GM18508 (cell line): ENCODE measurements around the gene FZD10.

Experiments used
- ATAC-seq: cut with Tn5 transposase; IDR thresholded peaks from one replicate; pipeline ENCODE4 v1.9.1; 2021; ENCODE audit warnings: moderate number of reproducible peaks; ENCODE audit not compliant: insufficient read depth, unreplicated experiment

The FZD10 gene

DNA sequence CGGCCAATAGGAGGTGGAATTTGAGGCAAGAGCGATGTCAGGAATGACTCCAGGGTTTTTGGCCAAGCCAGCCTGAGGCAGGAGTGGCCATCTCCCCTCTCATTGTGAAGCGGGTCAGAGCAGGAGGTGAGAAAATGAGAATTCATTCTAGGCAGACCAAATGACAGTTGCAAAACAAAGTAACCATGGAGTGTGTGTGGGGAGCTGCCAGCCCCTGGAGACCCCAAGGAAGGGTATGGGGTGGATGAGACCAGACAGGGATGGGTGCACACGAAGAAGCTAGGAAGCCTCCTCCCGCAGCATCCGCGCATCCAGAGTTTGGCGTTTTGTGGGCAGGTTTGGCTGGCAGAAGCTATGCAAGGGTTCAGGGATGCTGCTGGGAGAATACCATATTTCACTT lies 38.8 kb downstream of the FZD10 start:
- no peak for ATAC-seq

DNA sequence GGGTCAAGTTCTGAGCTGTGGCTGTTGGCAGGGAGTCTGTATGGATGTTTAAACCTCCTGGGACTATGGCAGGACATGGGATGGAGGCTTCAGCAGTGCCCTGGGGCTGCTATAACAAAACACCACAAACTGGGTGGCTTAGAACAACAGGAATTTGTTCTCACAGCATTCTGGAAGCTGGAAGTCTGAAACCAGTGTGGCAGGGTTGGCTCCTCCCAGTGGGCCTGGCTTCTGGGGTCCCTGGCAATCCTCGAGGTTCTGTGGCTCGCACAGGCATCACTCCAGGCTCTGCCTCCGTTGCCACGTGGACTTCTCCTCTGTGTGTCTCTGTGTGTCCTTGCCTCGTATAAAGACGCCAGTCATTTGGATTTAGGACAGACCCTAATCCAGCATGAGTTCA lies 39.9 kb downstream of the FZD10 start:
- no peak for ATAC-seq

DNA sequence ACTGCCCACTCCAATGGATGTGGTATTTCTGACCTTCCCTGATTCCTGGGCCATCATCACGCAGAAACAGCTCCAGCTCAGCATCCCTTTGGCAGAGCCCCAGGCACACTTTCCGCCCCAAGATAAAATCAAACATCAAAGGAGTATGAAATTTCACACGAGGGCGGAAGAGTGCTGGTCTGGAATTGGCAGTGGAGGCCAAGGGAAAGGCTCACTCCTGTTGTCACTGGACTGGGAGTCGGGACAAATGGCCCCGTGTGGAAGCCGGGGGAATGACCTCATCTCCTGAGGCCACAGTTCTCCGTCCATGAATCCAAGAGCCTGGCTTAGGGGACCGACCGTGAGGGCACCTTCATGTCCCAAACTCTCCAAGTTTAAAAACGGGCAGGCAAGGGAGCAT lies 40.9 kb downstream of the FZD10 start:
- ATAC-seq = no peak

DNA sequence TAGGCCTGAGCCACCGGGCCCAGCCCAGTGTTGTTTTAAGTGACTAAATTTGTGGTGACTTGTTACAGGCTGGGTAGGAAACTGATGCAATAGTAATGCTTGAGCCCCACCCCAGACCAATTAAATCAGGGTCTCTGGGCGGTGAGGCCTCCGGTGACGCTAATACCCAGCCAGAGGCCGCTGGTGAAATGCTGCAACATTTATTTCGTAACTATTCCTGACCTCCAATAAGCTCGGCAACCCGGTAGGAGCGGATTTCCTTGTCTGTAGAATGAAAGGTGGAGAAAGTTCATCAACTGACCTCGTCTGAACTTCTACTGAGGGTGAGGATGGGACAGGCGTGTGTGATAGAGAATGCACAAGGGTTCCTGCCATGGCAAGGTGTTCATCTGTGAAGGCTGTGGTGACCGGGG lies 42.3 kb downstream of the FZD10 start:
- no peak for ATAC-seq

DNA sequence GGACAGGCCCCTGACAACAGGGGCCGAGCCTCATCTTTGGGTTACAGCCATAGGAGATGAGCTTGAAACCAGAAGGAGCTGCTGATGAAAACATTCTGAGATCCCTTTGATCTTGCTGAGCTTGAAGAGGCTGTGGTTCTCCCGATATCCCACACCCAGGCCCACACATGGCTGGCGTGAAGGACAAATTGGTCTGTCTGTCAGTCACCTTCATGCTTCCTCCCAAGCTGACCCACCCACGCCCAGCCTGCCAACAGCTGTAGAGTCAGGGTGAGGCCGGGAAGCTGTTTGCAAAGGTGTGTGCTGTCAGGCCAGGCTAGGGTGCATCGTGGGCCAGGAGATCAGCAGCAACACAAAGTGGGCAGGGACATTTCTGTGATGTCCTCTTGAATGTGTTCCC lies 43.2 kb downstream of the FZD10 start:
- ATAC-seq = no peak

DNA sequence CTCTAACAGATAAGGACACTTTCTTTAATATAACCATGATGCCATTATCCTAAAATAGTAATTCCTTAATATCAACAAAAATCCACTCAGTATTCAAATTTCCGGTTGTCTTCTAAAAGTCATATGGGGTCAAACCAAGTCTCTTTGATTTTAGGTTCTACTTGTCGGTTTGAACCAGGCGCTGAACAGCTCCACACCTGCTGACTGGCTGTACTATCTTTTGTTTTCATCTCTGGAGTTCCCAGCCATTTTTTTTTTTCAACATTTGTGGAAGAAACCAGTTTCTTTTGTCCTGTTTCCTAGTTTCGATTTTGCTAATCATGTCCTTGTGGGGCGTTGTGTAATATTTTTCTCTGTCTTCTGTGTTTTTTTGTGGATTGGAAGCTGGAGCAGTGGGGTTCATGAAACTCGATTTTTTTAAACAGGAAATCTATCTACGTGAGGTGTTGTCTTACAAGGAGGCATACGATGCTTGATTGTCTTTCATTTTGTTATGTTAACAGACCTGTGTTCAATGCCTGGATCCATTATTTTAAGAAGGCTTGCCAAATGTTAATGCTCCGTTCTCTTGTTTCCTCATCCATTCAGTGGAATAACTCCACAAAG lies 50.2 kb downstream of the FZD10 start:
- ATAC-seq = no peak

DNA sequence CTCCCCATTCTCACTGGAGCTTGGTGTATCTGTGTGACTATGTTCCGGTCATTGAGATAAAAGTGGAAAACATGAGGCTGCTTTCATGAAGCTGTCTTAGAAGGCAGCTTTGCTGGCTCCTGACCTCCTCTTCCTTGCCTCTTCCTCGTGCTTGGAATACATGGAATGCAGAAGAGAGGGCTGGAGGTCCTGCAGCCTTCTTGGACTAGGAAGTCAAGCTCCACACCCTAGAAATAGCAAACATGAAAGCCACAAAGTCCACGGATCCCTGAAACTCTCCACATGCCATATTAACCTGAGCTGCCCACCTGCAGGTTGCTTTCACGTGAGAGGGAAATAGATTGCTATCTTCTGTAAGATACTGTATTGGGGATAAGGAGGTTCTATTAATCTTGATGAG lies 51.0 kb downstream of the FZD10 start:
- ATAC-seq = no peak

DNA sequence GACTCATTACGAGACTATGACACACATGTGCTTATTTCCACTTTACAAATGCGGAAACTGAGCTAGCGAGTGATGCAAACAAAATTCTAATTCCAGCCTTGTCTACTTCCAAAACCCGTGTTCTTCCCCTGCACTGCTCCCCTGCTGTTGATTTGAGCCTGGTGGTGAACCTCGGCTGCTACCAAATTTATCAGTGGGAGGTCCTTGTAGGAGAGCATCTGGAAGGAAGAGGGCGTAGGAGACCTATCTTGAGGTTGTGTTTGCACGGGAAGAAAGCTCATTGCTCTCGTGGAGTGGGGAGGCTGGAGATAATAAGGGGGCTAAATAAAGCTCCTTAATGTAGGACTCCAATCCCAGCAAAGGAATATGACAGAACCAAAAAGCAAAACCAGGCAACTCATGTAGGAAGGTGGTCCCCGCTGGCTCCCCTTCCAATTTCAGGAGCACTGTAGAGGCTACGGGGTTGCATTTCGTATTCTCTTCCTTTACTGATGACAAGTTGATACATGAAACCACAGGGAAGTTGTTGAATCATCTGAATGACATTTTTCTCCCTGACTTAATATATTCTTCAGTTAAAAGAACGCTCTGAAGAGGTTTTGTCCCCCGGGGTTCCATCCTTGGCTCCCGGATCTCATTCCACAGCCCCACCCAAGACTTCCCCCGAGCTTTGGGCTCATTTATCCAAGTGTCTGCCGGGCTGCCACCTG lies 52.6 kb downstream of the FZD10 start:
- no peak for ATAC-seq
